Ishikawa (cell line): Measurements from ENCODE around the gene SYMPK.

Experiments used
- CEBPB ChIP-seq: IDR thresholded peaks from 2 replicates; pipeline ENCODE4 v1.6.1; 2012
- CREB1 ChIP-seq: IDR thresholded peaks from 2 replicates; pipeline ENCODE4 v1.6.1; 2012; ENCODE audit warnings: low read depth
- EGR1 ChIP-seq: IDR thresholded peaks from 2 replicates; pipeline ENCODE4 v1.6.1; 2012
- EP300 ChIP-seq: IDR thresholded peaks from 2 replicates; pipeline ENCODE4 v1.6.1; 2012; ENCODE audit warnings: borderline replicate concordance
- FOXM1 ChIP-seq: IDR thresholded peaks from 2 replicates; pipeline ENCODE4 v1.6.1; 2012; ENCODE audit warnings: low read depth, borderline replicate concordance
- MAX ChIP-seq: IDR thresholded peaks from 2 replicates; pipeline ENCODE4 v1.6.1; 2012
- NFIC ChIP-seq: IDR thresholded peaks from 2 replicates; pipeline ENCODE4 v1.6.1; 2012
- RAD21 ChIP-seq: IDR thresholded peaks from 2 replicates; pipeline ENCODE4 v1.6.1; 2012; ENCODE audit warnings: low read depth
- REST ChIP-seq: IDR thresholded peaks from 2 replicates; pipeline ENCODE4 v1.6.1; 2012; ENCODE audit warnings: low read depth, mild to moderate bottlenecking
- TAF1 ChIP-seq: IDR thresholded peaks from 2 replicates; pipeline ENCODE4 v1.6.1; 2012; ENCODE audit warnings: low read depth, mild to moderate bottlenecking
- TCF12 ChIP-seq: IDR thresholded peaks from 2 replicates; pipeline ENCODE4 v1.6.1; 2012; ENCODE audit warnings: low read depth
- TEAD4 ChIP-seq: IDR thresholded peaks from 2 replicates; pipeline ENCODE4 v1.6.1; 2012
- USF1 ChIP-seq: IDR thresholded peaks from 2 replicates; pipeline ENCODE4 v1.6.1; 2012
- YY1 ChIP-seq: IDR thresholded peaks from 2 replicates; pipeline ENCODE4 v1.6.1; 2012; ENCODE audit warnings: low read depth
- ZBTB7A ChIP-seq: IDR thresholded peaks from 2 replicates; pipeline ENCODE4 v1.6.1; 2012; ENCODE audit warnings: low read depth

The SYMPK gene

GRCh38 chr19:45793876-45794275 is 69.1 kb downstream of the SYMPK start:
- TF ChIP-seq TCF12 = no peak
- TF ChIP-seq TEAD4 = no peak
- TF ChIP-seq USF1 = no peak
- TF ChIP-seq RAD21 = no peak

GRCh38 chr19:45793178-45793564 is 69.8 kb downstream of the SYMPK start:
- TF ChIP-seq CEBPB = no peak
- no peak for TF ChIP-seq RAD21
- no peak for TF ChIP-seq ZBTB7A
- no peak for TF ChIP-seq FOXM1
- TF ChIP-seq TCF12 = no peak

GRCh38 chr19:45792470-45793177 is 70.3 kb downstream of the SYMPK start, which contains the start of gene DMWD:
DMWD (minus strand) TSS chr19:45792845; CDS start chr19:45792756, 89 bp downstream.
- TF ChIP-seq TCF12 (no peak; the same call in 1 of the 2 replicates), TAF1 (peak; percentile 75), REST (no peak), CEBPB (no peak), TEAD4 (no peak), RAD21 (no peak), FOXM1 (peak; percentile 45; the same call in 1 of the 2 replicates), CREB1 (no peak), YY1 (peak; percentile 89), USF1 (no peak), EP300 (no peak), EGR1 (peak; percentile 84), MAX (no peak), NFIC (no peak), ZBTB7A (0 out of 2 replicates have a peak, but pooled peaks have one; percentile 62)

GRCh38 chr19:45791744-45792469 is 71.0 kb downstream of the SYMPK start:
- TF ChIP-seq CREB1 = no peak
- no peak for TF ChIP-seq EP300

- TF ChIP-seq CEBPB (no peak), NFIC (no peak), TAF1 (no peak), REST (no peak), CREB1 (no peak), TCF12 (no peak), USF1 (no peak), RAD21 (no peak), MAX (no peak), YY1 (no peak), FOXM1 (no peak), TEAD4 (no peak), ZBTB7A (no peak), EGR1 (no peak), EP300 (no peak)
Measured at GRCh38 chr19:45790942-45791341, 72.0 kb downstream of the SYMPK start.
